ENCODE data around the gene GPBAR1.
"Not testable (repeated sequence)": the region's sequence is repeated elsewhere in the genome, so short reads cannot be mapped to it uniquely, and the experiment has no call there.

Gene GPBAR1

GRCh38 chr2:218311541-218312266, 50.9 kb downstream of the GPBAR1 start:
- not testable (repeated sequence) for DNase-seq

GRCh38 chr2:218312267-218312756, 51.5 kb downstream of the GPBAR1 start:
- no peak for DNase-seq

- DNase-seq: no peak
These were observed 52.5 kb downstream of the GPBAR1 start for GRCh38 chr2:218313356-218313755.

Data from CD4-positive, alpha-beta T cell treated with Interleukin-21 for 1 hour (primary cell).